A673 (cell line): ENCODE data around the gene LDB3. TPM values are rescaled to one million over a fixed set of nuclear protein-coding genes. Genes with fewer than 3 reads are reported as not detected.

Source experiments
- BruUV-seq: library from RNA; stranded (reverse); fragments of 400-500 nt; replicated peaks from 2 replicates; lab custom pipeline; 2021; lab: Mats Ljungman, UMichigan
- CTCF ChIA-PET: fragments of 300-600 bp; sonication (Branson Sonifier 250); formaldehyde crosslinking; loops from one replicate; lab custom pipeline; 2022; ENCODE audit warnings: antibody characterized with exemption; lab: Charles Lee
- POLR2A ChIA-PET: fragments of 300-600 bp; sonication (Branson Sonifier 250); formaldehyde crosslinking; loops from one replicate; lab custom pipeline; 2022; ENCODE audit warnings: antibody characterized with exemption; ENCODE audit not compliant: low non-redundant PET; lab: Charles Lee
- DNase-seq: peaks from one replicate; pipeline ENCODE4 v3.0.0-alpha.2; 2015; ENCODE audit warnings: low spot score
- H3K27ac ChIP-seq: fragments of 200-600 bp; sonication (generic); 2 replicates; pipeline ENCODE4 v1.5.1; 2016; ENCODE audit warnings: mixed run types, low read depth, mild to moderate bottlenecking, mixed read lengths, antibody characterized with exemption, low read length; ENCODE audit not compliant: poor library complexity, severe bottlenecking
- H3K27me3 ChIP-seq: fragments of 200-600 bp; sonication (generic); replicated peaks from 2 replicates; pipeline ENCODE4 v1.6.1; 2017; ENCODE audit warnings: mixed run types, low read depth, mild to moderate bottlenecking, mixed read lengths, antibody characterized with exemption, low read length; ENCODE audit not compliant: insufficient read depth, poor library complexity
- H3K36me3 ChIP-seq: fragments of 200-600 bp; sonication (generic); 2 replicates; pipeline ENCODE4 v1.6.1; 2016; ENCODE audit warnings: mixed run types, mild to moderate bottlenecking, mixed read lengths, antibody characterized with exemption, low read length; ENCODE audit not compliant: insufficient read depth, poor library complexity, severe bottlenecking
- H3K4me1 ChIP-seq: fragments of 200-600 bp; sonication (generic); 2 replicates; pipeline ENCODE4 v1.6.1; 2017; ENCODE audit warnings: mixed run types, mild to moderate bottlenecking, mixed read lengths, antibody characterized with exemption, low read length; ENCODE audit not compliant: insufficient read depth, poor library complexity, severe bottlenecking
- H3K4me3 ChIP-seq: fragments of 200-600 bp; sonication (generic); 2 replicates; pipeline ENCODE4 v1.5.1; 2016; ENCODE audit warnings: low read depth, mixed run types, mild to moderate bottlenecking, mixed read lengths, low read length; ENCODE audit not compliant: poor library complexity, severe bottlenecking
- H3K9me3 ChIP-seq: fragments of 200-600 bp; sonication (generic); 2 replicates; pipeline ENCODE4 v1.6.1; 2016; ENCODE audit warnings: mixed run types, low read depth, mild to moderate bottlenecking, mixed read lengths, antibody characterized with exemption, low read length; ENCODE audit not compliant: poor library complexity, severe bottlenecking
- CTCF ChIP-seq: fragments of 300-800, 200-600 bp; sonication (generic); conservative IDR thresholded peaks from 2 replicates; pipeline ENCODE4 v1.5.1; 2017; ENCODE audit warnings: low read depth, mild to moderate bottlenecking, antibody characterized with exemption, low read length, moderate library complexity, mixed read lengths
- EZH2 ChIP-seq: fragments of 200-600 bp; sonication (generic); IDR thresholded peaks from 2 replicates; pipeline ENCODE4 v1.6.1; 2017; ENCODE audit warnings: borderline replicate concordance, low read depth, mild to moderate bottlenecking, mixed read lengths, antibody characterized with exemption, low read length; ENCODE audit not compliant: poor library complexity, severe bottlenecking
- intact Hi-C: fragments of 100-400 bp; cut with micrococcal nuclease; formaldehyde crosslinking; loops from one replicate; pipeline ENCODE4 v1.10.0; 2022; ENCODE audit not compliant: unreplicated experiment
- total RNA-seq: library from RNA; stranded (reverse); gene quantifications from 2 replicates; pipeline ENCODE4 v1.2.3, GENCODE V29; 2021

Gene LDB3
- total RNA-seq, 1 experiment from 2014 or later, result 0.34 TPM

- H3K36me3 ChIP-seq, result no peaks in the 10 kb centered on the region
- POLR2A ChIA-PET, result no interaction called here
- CTCF ChIA-PET, result no interaction called here
- no TSS peak for BruUV-seq
- H3K4me3 ChIP-seq, result no peak overlapping the region
- intact Hi-C loops, result no loop called here
- TF ChIP-seq EZH2, result no peak
- no peak for TF ChIP-seq CTCF
- H3K27ac ChIP-seq, result peak overlapping the region; percentile 49
- H3K27me3 ChIP-seq, result no peaks in the 10 kb centered on the region
- DNase-seq, result no peak
- H3K9me3 ChIP-seq, result peaks cover under 1% of the 10 kb centered on the region
- H3K4me1 ChIP-seq, result peaks cover 41% of the 10 kb centered on the region
These were observed 107.5 kb downstream of the LDB3 start for GRCh38 chr10:86775870-86776180.

GRCh38 chr10:86779220-86780017, 111.1 kb downstream of the LDB3 start:
- Histone ChIP-seq H3K27me3 (no peaks in the 10 kb centered on the region), H3K27ac (no peak overlapping the region), H3K9me3 (peaks cover 17% of the 10 kb centered on the region), H3K36me3 (peaks cover 3% of the 10 kb centered on the region), H3K4me3 (no peak overlapping the region), H3K4me1 (peaks cover 15% of the 10 kb centered on the region)
- ChIA-PET POLR2A (no interaction called here), CTCF (no interaction called here)
- no peak for DNase-seq
- no peak for TF ChIP-seq CTCF
- no peak for TF ChIP-seq EZH2
- no TSS peak for BruUV-seq
- intact Hi-C loops, result no loop called here

GRCh38 chr10:86782701-86783418, 114.5 kb downstream of the LDB3 start:
- Histone ChIP-seq H3K9me3 (peaks cover 18% of the 10 kb centered on the region), H3K27ac (no peak overlapping the region), H3K4me1 (peaks cover 21% of the 10 kb centered on the region), H3K4me3 (no peak overlapping the region), H3K27me3 (no peaks in the 10 kb centered on the region), H3K36me3 (peaks cover 8% of the 10 kb centered on the region)
- BruUV-seq, result no TSS peak
- no peak for TF ChIP-seq EZH2
- no peak for TF ChIP-seq CTCF
- DNase-seq, result no peak
- intact Hi-C loops, result no loop called here
- ChIA-PET POLR2A (no interaction called here), CTCF (no interaction called here)
